GM23338 (cell line): Measurements from ENCODE around the gene SCFD2.

Experiments used
- CTCF ChIP-seq, 2 experiments: fragments of 200-600 bp in 1 of 2; sonication (generic) in 1 of 2; conservative IDR thresholded peaks; 2 replicates each; pipeline versions ENCODE4 v1.5.1 to v1.6.1; 2016 to 2017; ENCODE audit warnings: antibody characterized with exemption in 2 of 2, low read depth in 2 of 2, mild to moderate bottlenecking in 2 of 2, moderate library complexity in 1 of 2
- REST ChIP-seq: IDR thresholded peaks from one replicate; pipeline ENCODE4 v1.6.1; 2018; ENCODE audit warnings: antibody characterized with exemption; ENCODE audit not compliant: unreplicated experiment

DNA sequence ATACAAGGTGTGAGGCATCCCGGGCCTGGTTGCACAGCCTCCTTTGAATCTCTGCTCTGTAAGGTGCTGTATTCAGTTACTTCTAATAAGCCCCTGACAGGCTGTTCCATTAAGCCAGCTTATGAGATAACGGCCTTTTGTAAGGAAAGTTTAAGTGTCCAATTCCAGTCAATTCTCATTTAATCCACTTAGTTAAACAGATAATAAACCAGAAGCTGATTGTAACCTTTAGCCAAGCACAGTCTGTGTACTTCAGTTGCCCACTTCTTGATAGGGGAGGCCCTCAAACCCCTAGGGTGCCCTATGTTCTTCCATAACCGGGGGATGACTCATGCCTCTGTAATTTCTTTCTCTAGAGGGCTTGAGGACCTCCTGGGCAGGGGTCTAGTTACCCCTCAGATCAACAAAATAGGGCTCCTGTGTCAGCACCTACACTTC is 440.3 kb downstream of the SCFD2 start:
- TF ChIP-seq CTCF (conservative IDR thresholded peaks at IDR 0.05; ENCODE audit: low read depth in 2 of 2) (no peak), REST (no peak)
